ENCODE data around the gene ZNF208.
"Not testable (repeated sequence)": the region's sequence is repeated elsewhere in the genome, so short reads cannot be mapped to it uniquely, and the experiment has no call there.

The ZNF208 gene

GRCh38 chr19:22010437-22011143, at the start of gene ZNF208:
Gene ZNF208, minus strand, starts transcription at chr19:22010943. Its CDS starts 149 bp downstream, at chr19:22010794.
- not testable (repeated sequence) for DNase-seq

- no peak for DNase-seq
These were observed 41.9 kb upstream of the ZNF208 start for GRCh38 chr19:22052644-22053013.

DNA sequence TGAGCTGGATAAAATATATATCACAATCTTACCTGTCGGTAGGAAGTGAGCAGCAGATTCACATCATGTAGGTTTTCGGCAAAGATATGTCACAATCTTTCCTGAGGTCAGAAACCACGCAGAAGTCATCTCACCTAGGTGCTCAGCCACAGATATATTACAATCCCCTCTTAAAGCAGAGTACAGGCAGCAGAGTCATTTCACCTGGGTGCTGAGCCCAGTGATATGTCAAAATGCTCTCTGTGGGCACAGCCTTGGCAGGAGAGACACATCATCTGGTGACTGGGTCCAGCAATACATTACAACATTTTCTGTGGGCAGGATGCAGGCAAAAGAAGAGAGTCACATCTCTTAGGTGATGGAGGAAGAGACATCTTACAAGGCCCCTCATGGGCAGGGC, 30.4 kb upstream of the ZNF208 start:
- not testable (repeated sequence) for DNase-seq

GRCh38 chr19:22030680-22031079, 19.9 kb upstream of the ZNF208 start:
- no peak for DNase-seq

DNA sequence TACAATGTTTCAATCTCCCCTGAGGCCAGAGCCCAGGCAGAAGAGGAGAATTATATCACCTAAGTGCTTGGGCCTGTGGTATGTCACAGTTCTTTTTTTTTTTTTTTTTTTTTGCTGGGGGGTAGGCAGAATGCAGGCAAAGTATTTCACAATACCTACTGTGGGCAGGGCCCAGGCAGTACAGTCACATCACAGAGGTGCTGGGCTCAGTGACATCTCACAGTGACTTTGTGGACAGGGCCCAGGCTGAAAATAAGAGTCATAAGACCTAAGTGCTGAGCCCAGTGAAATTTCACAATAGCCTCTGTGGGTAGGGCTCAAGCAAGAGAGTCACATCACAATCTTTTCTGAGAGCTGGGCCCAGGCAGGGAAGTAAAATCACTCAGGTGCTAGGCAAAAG, 15.9 kb upstream of the ZNF208 start:
- no peak for DNase-seq

GRCh38 chr19:22025539-22025938, 14.8 kb upstream of the ZNF208 start:
- not testable (repeated sequence) for DNase-seq

- DNase-seq = no peak
These were observed 40.3 kb downstream of the ZNF208 start for GRCh38 chr19:21970466-21970865.

DNA sequence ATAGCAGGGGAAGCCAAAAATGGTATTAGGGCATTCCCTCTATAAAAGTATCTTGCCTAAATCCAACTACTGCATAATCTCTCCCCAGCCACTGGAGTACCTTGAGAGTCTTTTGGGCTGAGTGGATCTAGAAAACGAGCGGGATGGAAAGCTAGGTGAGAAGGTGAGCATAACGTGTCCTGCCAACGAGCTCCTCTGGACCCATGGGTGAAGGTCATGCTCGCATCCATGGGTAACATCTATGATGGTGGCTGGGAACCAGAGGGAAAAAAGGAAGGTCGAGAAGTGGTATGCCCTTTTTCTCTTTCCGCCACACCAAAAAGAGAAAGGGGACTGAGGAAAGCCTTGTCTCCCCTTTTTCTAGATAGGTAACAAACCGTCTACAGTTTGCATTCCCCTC, 63.0 kb downstream of the ZNF208 start:
- DNase-seq = no peak

DNA sequence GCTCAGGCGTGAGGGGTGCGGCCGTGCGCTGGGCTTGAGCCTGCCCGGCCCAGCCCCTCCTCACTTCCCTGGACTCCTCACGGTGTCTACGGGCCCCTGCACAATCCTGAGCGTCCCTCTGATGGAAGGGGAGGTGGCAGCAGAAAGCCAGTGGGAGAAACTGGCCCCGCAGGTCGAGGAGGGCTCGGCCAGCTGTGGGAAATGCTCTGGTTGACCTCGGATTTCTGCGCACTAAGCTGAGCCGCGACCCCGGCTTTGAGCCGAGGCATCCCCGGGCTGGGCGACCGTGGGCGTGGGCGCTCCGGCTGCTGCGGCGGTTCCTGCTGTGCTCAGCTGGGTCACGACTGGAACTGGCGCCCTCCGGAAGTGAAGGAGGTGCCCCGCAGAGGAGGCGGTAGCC, 70.1 kb downstream of the ZNF208 start:
- no peak for DNase-seq

GRCh38 chr19:21934593-21934992, 76.2 kb downstream of the ZNF208 start:
- no peak for DNase-seq

GRCh38 chr19:21934131-21934530, 76.6 kb downstream of the ZNF208 start:
- no peak for DNase-seq

DNA sequence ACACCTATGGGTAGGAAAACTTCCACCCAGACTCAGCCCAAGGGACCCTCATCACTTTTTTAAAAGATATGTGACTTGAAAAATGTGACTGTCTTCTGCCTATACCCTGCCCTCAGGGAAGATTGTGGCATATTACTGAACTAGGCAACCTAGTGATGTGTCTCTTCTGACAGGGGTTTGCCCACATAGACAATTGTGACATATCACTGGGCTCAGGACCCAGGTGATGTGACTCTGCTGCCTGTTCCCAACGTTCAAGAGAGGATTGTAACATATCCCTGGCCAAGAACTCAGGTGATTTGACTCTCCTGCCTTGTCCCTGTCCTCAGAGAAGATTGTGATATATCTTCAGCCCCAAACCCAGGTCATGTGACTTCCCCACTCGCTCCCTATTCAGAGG, 88.5 kb downstream of the ZNF208 start:
- no peak for DNase-seq

GRCh38 chr19:21921691-21922180, 89.0 kb downstream of the ZNF208 start:
- DNase-seq = no peak

GRCh38 chr19:21915411-21915810, 95.3 kb downstream of the ZNF208 start:
- DNase-seq = no peak

- DNase-seq = no peak
These were observed 98.1 kb downstream of the ZNF208 start for GRCh38 chr19:21912654-21913053.

DNA sequence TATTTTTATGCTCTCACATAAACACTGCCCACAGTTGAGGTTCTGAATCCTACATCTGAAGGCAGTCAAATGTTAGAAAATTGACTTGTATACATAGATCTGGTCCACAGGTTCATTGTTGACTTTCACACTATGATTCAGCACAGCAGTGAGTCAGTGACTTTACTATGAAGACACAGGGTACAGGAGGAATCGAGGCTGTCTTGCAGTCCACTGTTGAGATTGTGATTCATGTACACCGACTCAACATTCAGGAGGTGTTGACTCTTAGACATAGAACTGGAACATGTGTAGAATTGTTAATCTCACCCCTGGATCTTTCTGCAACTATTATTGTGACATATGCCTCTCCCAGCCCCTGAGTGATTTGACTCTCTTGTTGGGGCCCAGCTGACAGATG, 100.4 kb downstream of the ZNF208 start:
- DNase-seq = no peak

DNA sequence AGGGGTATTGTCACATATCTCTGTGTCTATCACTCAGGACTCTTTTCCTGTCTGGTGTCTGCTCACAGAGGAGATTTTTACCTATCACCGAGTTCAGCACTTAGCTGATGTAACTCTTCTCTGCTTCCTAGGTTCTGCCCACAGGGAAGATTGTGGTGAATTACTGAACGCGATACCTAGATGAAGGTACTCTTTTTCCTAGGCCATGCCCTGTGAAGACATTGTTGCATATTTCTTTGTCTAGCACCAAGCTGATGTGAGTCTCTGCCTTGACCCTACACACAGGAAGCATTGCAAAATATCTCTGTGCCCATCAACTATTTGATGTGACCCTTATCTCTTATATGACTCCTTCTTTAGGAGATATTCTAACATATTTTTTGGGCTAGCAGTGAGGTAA, 102.7 kb downstream of the ZNF208 start:
- DNase-seq = no peak

- DNase-seq = no peak
These were observed 103.2 kb downstream of the ZNF208 start for GRCh38 chr19:21907516-21907915.

DNA sequence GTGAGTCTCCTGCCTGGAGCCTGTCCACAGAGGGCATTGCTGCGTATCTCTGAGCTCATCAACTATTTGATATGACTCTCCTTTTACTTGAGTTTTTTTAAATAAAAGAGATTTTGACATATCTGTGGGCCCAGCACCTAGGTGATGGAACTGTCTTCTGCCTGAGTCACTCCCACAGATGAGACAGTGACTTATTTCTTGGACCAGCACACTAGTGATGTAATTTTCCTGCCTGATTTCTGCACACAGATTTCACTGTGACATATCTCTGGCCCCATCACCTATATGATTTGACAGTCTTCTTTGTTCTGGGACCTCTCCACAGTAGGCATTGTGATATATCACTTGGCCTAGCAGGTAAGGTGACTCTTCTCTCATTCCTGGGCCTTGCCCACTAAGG, 108.2 kb downstream of the ZNF208 start:
- no peak for DNase-seq

DNA sequence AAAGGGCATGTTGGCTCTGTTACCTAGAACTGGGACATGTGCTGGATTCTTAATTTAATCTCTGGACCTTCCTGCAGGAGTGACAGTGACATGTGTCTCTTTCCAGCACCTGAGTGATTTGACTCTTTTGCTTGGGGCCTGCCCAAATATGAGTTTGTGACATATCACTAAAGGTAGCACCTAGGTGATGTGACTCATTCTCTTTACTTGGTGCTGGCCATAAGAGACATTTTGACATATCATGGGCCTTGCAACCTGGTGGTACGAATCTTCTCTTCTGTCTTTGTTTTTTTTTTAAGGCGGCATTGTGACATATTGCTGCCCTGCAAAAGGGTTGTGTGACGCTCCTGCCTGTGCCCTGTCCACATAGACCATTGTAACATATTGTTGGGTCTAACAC, 108.9 kb downstream of the ZNF208 start:
- no peak for DNase-seq

DNA sequence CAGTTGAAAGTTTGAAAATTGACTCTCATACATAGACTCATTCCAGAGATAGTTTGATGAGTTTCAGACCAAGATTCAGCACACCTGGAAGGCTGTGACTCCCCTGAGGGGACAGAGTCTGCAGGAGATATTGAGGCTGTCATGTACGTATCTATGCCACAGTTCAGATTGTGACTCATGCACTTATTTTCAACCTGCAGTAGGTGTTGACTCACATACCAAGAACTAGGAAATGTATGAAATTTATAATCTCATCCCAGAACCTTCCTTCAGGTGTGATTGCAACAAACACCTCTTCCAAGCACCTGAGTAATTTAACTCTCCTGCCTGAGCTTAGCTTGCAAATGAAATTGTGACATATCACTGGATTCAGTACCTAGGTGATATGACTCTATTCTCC, 110.3 kb downstream of the ZNF208 start:
- no peak for DNase-seq

DNA sequence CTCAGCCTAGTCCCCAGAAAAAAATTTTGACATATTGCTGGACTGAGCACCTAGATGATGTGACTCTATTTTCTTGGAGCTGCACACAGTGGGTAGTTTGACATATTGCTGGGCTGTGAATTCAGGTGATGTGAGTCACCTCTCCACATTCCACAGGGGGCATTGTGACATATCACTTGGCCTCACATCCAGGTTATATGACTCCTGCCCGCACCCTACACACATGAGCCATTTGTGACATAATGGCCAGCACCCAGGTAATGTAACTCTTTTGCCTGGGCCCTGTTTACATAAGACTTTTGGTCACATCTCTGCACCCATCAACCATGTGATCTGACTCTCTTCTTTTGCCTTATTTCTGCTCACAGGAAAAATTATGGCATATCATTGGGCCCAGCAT, 119.7 kb downstream of the ZNF208 start:
- DNase-seq = no peak

DNA sequence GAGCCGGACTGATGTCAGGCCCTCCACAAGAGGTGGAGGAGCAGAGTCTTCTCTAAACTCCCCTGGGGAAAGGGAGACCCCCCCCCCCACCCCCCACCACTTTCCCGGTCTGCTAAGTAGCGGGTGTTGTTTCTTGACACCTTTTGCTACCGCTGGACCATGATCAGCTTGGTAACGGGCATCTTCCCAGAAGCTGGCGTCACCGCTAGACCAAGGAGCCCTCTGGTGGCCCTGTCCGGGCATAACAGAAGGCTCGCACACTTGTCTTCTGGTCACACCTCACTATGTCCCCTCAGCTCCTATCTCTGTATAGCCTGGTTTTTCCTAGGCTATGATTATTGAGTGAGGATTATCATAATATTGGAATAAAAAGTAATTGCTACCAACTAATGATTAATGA, 120.7 kb downstream of the ZNF208 start:
- not testable (repeated sequence) for DNase-seq

- DNase-seq = not testable (repeated sequence)
These were observed 125.2 kb downstream of the ZNF208 start for GRCh38 chr19:21885516-21885915.

- DNase-seq = not testable (repeated sequence)
These were observed 126.0 kb downstream of the ZNF208 start for GRCh38 chr19:21884786-21885185.
